ENCODE measurements around the gene JARID2.

GRCh38 chr6:15549371-15549770, 303.5 kb downstream of the JARID2 start:
- TF ChIP-seq, protein P1, sequence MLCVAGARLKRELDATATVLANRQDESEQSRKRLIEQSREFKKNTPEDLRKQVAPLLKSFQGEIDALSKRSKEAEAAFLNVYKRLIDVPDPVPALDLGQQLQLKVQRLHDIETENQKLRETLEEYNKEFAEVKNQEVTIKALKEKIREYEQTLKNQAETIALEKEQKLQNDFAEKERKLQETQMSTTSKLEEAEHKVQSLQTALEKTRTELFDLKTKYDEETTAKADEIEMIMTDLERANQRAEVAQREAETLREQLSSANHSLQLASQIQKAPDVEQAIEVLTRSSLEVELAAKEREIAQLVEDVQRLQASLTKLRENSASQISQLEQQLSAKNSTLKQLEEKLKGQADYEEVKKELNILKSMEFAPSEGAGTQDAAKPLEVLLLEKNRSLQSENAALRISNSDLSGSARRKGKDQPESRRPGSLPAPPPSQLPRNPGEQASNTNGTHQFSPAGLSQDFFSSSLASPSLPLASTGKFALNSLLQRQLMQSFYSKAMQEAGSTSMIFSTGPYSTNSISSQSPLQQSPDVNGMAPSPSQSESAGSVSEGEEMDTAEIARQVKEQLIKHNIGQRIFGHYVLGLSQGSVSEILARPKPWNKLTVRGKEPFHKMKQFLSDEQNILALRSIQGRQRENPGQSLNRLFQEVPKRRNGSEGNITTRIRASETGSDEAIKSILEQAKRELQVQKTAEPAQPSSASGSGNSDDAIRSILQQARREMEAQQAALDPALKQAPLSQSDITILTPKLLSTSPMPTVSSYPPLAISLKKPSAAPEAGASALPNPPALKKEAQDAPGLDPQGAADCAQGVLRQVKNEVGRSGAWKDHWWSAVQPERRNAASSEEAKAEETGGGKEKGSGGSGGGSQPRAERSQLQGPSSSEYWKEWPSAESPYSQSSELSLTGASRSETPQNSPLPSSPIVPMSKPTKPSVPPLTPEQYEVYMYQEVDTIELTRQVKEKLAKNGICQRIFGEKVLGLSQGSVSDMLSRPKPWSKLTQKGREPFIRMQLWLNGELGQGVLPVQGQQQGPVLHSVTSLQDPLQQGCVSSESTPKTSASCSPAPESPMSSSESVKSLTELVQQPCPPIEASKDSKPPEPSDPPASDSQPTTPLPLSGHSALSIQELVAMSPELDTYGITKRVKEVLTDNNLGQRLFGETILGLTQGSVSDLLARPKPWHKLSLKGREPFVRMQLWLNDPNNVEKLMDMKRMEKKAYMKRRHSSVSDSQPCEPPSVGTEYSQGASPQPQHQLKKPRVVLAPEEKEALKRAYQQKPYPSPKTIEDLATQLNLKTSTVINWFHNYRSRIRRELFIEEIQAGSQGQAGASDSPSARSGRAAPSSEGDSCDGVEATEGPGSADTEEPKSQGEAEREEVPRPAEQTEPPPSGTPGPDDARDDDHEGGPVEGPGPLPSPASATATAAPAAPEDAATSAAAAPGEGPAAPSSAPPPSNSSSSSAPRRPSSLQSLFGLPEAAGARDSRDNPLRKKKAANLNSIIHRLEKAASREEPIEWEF (IDR thresholded peaks at IDR 0.05; ENCODE audit: insufficient replicate concordance, low read depth, low read length) = no peak
- TF ChIP-seq NFIC (IDR thresholded peaks at IDR 0.05; ENCODE audit: low read depth, low read length) (no peak), MYC (IDR thresholded peaks at IDR 0.05; ENCODE audit: insufficient read depth, insufficient read length, insufficient replicate concordance, low read length, severe bottlenecking) (no peak), POLR2A (IDR thresholded peaks at IDR 0.05; ENCODE audit: low read depth, low read length) (no peak), HDAC2 (IDR thresholded peaks at IDR 0.05) (no peak), JUND (IDR thresholded peaks at IDR 0.05; ENCODE audit: low read depth, low read length) (no peak), TCF3 (IDR thresholded peaks at IDR 0.05; ENCODE audit: borderline replicate concordance, insufficient read depth, low read depth, low read length) (no peak), SMARCA5 (IDR thresholded peaks at IDR 0.05) (no peak), ETV6 (conservative IDR thresholded peaks at IDR 0.05 in 1 of 2, IDR thresholded peaks at IDR 0.05 in 1 of 2; ENCODE audit: borderline replicate concordance in 1 of 2, low read depth in 1 of 2) (no peak), EZH2 (IDR thresholded peaks at IDR 0.05; ENCODE audit: borderline replicate concordance, control insufficient read depth, low read depth, low read length) (no peak), NRF1 (conservative IDR thresholded peaks at IDR 0.05; ENCODE audit: low read depth, low read length) (no peak)
- TF ChIP-seq, protein P2, sequence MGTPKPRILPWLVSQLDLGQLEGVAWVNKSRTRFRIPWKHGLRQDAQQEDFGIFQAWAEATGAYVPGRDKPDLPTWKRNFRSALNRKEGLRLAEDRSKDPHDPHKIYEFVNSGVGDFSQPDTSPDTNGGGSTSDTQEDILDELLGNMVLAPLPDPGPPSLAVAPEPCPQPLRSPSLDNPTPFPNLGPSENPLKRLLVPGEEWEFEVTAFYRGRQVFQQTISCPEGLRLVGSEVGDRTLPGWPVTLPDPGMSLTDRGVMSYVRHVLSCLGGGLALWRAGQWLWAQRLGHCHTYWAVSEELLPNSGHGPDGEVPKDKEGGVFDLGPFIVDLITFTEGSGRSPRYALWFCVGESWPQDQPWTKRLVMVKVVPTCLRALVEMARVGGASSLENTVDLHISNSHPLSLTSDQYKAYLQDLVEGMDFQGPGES (IDR thresholded peaks at IDR 0.05) = no peak
- TF ChIP-seq, protein P3, sequence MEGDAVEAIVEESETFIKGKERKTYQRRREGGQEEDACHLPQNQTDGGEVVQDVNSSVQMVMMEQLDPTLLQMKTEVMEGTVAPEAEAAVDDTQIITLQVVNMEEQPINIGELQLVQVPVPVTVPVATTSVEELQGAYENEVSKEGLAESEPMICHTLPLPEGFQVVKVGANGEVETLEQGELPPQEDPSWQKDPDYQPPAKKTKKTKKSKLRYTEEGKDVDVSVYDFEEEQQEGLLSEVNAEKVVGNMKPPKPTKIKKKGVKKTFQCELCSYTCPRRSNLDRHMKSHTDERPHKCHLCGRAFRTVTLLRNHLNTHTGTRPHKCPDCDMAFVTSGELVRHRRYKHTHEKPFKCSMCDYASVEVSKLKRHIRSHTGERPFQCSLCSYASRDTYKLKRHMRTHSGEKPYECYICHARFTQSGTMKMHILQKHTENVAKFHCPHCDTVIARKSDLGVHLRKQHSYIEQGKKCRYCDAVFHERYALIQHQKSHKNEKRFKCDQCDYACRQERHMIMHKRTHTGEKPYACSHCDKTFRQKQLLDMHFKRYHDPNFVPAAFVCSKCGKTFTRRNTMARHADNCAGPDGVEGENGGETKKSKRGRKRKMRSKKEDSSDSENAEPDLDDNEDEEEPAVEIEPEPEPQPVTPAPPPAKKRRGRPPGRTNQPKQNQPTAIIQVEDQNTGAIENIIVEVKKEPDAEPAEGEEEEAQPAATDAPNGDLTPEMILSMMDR (IDR thresholded peaks at IDR 0.05 in 2 of 3, conservative IDR thresholded peaks at IDR 0.05 in 1 of 3; ENCODE audit: control insufficient read depth in 2 of 3, extremely low read depth in 1 of 3, insufficient read depth in 1 of 3, low read depth in 3 of 3, low read length in 3 of 3) = no peak
- TF ChIP-seq, protein P4, sequence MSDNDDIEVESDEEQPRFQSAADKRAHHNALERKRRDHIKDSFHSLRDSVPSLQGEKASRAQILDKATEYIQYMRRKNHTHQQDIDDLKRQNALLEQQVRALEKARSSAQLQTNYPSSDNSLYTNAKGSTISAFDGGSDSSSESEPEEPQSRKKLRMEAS (IDR thresholded peaks at IDR 0.05; ENCODE audit: low read depth, low read length) = no peak
